ENCODE data around the gene KLK11.
"Not testable (repeated sequence)": the region's sequence is repeated elsewhere in the genome, so short reads cannot be mapped to it uniquely, and the experiment has no call there.

KLK11 gene

DNA sequence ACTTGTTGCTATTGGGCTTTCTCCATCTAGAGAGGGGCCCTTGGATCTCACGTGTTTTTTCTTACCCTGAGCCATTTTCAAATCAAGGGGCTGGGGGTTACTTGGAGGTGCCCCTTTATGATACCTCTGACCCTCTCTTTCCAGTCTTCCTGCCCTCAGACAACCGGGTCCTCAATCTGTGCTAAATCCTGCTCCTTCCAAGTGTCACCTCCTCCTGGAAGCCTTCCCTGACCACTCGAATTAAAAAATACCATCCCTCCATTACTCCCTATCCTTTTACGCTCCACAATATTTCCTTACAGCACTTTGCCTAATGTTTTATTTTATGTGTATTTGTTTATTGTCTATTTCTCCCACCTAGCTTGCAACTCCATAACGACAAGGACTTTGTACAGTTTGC lies 28.4 kb downstream of the KLK11 start:
- DNase-seq (ENCODE audit: low read depth, low spot score), result no peak
- TF ChIP-seq, protein P1, sequence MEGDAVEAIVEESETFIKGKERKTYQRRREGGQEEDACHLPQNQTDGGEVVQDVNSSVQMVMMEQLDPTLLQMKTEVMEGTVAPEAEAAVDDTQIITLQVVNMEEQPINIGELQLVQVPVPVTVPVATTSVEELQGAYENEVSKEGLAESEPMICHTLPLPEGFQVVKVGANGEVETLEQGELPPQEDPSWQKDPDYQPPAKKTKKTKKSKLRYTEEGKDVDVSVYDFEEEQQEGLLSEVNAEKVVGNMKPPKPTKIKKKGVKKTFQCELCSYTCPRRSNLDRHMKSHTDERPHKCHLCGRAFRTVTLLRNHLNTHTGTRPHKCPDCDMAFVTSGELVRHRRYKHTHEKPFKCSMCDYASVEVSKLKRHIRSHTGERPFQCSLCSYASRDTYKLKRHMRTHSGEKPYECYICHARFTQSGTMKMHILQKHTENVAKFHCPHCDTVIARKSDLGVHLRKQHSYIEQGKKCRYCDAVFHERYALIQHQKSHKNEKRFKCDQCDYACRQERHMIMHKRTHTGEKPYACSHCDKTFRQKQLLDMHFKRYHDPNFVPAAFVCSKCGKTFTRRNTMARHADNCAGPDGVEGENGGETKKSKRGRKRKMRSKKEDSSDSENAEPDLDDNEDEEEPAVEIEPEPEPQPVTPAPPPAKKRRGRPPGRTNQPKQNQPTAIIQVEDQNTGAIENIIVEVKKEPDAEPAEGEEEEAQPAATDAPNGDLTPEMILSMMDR (IDR thresholded peaks at IDR 0.05; ENCODE audit: low read depth, low read length), result no peak
- H3K4me3 ChIP-seq (ENCODE audit: low read depth, low read length), result no peak overlapping the region
- in situ Hi-C loops (cut with HindIII; ENCODE audit: low sequenced_read_pairs), result no loop called here

DNA sequence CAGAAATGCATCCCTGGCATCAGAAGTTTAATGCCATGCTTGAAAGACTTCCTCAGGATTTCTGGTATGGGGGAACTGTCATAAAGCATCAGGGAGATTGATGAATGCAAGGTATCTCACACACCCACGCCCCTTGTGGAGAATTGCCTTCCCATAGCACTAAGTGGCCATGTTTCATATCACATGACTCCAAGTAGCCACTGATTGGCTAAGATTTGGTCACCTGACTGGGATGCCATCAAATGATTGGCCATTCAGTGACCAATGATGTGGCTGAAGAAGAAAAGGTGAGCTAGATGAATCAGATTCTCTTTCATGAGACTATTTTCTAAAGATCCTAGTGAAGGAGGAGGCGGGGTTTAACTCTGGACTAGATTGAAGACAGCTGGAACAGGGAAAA lies 32.3 kb downstream of the KLK11 start:
- TF ChIP-seq, protein P1 (IDR thresholded peaks at IDR 0.05; ENCODE audit: low read depth, low read length), result no peak
- H3K4me3 ChIP-seq (ENCODE audit: low read depth, low read length), result no peak overlapping the region
- in situ Hi-C loops (cut with HindIII; ENCODE audit: low sequenced_read_pairs), result no loop called here
- DNase-seq (ENCODE audit: low read depth, low spot score), result no peak

DNA sequence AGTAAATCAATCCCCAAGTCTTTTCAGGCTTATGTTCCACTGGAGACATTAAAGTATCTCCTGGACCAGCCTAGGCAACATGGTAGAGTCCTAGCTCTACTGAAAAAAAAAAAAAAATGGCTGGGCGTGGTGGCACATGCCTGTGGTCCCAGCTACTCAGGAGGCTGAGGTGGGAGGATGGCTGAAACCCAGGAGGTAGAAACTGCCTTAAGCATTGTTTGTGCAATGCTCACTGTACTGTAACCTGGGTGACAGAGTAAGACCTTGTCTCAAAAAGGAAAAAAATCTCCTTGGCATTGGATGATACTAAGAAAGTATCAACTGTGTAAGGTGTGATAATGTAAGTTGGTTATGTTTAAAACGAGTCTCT lies 33.8 kb downstream of the KLK11 start:
- in situ Hi-C loops (cut with HindIII; ENCODE audit: low sequenced_read_pairs), result no loop called here
- no peak for DNase-seq (ENCODE audit: low read depth, low spot score)
- TF ChIP-seq, protein P1 (IDR thresholded peaks at IDR 0.05; ENCODE audit: low read depth, low read length), result no peak
- H3K4me3 ChIP-seq (ENCODE audit: low read depth, low read length), result no peak overlapping the region

DNA sequence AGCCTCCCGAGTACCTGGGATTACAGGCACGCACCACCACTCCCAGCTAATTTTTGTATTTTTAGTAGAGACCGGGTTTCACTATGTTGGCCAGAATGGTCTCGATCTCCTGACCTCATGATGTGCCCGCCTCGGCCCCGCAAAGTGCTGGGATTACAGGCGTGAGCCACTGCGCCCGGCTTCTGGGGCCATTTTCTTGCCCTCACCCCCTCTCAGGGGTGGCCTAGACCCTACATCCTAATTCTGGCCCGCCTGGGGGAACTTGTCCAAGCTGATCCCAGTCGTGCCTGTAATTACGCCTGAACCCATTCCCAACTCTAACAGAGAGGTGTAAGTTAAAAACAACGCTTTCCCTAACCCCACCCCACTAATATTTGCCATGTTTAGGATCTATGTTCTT lies 42.0 kb downstream of the KLK11 start:
- in situ Hi-C loops (cut with HindIII; ENCODE audit: low sequenced_read_pairs); DNase-seq (ENCODE audit: low read depth, low spot score); H3K4me3 ChIP-seq (ENCODE audit: low read depth, low read length): not testable (repeated sequence)

DNA sequence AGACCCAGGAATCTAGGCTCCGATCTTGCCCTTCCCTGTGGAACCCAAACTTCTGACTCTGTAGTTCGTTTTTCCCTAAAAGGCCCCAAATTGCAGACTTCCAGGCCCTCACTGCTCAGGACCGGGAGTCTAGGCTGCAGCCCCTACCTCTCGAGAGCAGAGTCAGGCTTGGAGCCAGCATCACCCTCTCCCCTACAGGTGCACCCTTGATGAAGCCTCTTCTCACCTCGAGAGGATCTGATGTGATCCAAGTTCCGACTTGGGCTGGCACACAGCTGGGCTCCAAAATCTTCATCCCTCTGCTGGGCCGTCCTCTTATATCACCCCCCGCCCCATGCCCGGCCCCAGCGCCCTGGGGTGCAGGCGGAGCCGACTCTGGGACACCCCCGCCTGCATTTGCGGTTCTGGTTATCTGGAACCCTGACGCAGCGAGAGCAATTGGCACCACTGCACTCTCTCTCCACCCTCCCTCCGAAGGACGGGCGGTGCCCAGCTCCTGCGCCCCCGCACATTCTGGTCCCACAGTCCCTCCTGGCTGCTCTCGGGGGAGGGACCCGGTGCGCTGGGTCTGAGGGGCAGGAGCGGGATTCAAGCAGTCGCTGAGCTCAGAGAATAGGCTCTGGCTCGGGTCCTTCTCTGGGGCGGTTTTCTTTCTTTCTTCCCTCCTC lies 42.7 kb downstream of the KLK11 start, which contains the start of gene KLK7:
KLK7 (minus strand) TSS at position 293 of the 668 bp plus-strand sequence. CDS start 1,518 bp downstream, outside the sequence.
- no peak within 1 kb of the TSS for H3K4me3 ChIP-seq (ENCODE audit: low read depth, low read length)
- in situ Hi-C loops (cut with HindIII; ENCODE audit: low sequenced_read_pairs), result no loop called here
- TF ChIP-seq, protein P1 (IDR thresholded peaks at IDR 0.05; ENCODE audit: low read depth, low read length), result no peak
- no peak for DNase-seq (ENCODE audit: low read depth, low spot score)

DNA sequence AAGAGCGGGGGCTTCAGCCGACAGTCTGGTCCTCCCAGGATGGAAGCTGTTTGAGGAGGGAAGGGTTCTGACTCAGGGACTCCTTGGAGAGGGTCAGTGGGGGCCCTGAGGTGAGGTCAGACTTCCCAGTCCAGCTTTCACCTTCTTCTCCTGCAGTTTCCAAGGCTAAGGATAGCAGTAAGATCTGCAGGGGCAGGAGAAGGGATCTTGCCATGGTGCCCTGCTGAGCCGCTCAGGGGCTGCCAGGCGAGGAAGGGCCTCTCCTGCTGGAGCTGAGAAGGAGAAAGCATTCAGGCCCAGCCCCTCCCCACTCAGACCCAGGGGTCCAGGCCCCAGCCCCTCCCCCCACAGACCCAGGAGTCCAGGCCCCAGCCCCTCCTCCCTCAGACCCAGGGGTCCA lies 44.2 kb downstream of the KLK11 start:
- DNase-seq (ENCODE audit: low read depth, low spot score), result no peak
- in situ Hi-C loops (cut with HindIII; ENCODE audit: low sequenced_read_pairs), result no loop called here
- H3K4me3 ChIP-seq (ENCODE audit: low read depth, low read length), result no peak overlapping the region
- TF ChIP-seq, protein P1 (IDR thresholded peaks at IDR 0.05; ENCODE audit: low read depth, low read length), result no peak

DNA sequence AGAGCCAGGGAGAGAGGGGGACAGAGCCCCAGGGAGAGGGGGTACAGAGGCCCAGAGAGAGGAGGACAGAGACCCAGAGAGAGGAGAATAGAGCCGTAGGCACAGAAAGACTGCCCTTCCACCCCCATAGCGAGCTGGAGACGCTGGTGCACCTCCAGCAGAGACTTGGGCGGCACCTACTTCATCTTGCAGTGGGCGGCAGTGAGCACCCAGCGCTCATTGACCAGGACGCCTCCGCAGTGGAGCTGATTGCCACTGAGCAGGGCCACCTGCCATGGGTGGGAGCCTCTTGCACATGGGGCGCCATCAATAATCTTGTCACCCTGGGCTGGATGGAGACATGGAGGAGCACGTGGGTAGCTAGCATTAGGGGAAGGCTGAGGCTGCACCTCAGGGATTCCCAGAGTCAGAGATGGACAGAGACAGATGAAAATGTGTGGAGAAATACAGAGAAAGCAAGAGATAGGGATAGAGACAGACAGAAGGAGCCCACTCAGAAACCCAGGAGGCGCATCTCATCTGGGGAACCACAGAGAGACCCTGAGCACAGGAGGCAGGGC lies 44.7 kb downstream of the KLK11 start:
- H3K4me3 ChIP-seq (ENCODE audit: low read depth, low read length), result no peak overlapping the region
- TF ChIP-seq, protein P1 (IDR thresholded peaks at IDR 0.05; ENCODE audit: low read depth, low read length), result no peak
- in situ Hi-C loops (cut with HindIII; ENCODE audit: low sequenced_read_pairs), result no loop called here
- DNase-seq (ENCODE audit: low read depth, low spot score), result no peak
